IMR-90 (cell line): ENCODE measurements around the gene KCNQ2.

Experiments
- BHLHE40 ChIP-seq: fragments of 150-350 bp; IDR thresholded peaks from 2 replicates; pipeline ENCODE4 v1.6.1; 2016; ENCODE audit warnings: mild to moderate bottlenecking, low read depth, low read length
- CTCF ChIP-seq: conservative IDR thresholded peaks from 2 replicates; pipeline ENCODE4 v1.5.1; 2012; ENCODE audit warnings: mild to moderate bottlenecking, low read depth, low read length, improper control_type of control experiment
- POLR2A ChIP-seq: IDR thresholded peaks from 2 replicates; pipeline ENCODE4 v1.6.1; 2012; ENCODE audit warnings: mild to moderate bottlenecking, low read depth, low read length
- RCOR1 ChIP-seq: IDR thresholded peaks from 2 replicates; pipeline ENCODE4 v1.6.1; 2012; ENCODE audit warnings: mild to moderate bottlenecking, low read length, improper control_type of control experiment; ENCODE audit not compliant: insufficient replicate concordance
- USF2 ChIP-seq: fragments of 150-350 bp; IDR thresholded peaks from 2 replicates; pipeline ENCODE4 v1.6.1; 2017; ENCODE audit warnings: mild to moderate bottlenecking, antibody characterized with exemption, low read length, low read depth

DNA sequence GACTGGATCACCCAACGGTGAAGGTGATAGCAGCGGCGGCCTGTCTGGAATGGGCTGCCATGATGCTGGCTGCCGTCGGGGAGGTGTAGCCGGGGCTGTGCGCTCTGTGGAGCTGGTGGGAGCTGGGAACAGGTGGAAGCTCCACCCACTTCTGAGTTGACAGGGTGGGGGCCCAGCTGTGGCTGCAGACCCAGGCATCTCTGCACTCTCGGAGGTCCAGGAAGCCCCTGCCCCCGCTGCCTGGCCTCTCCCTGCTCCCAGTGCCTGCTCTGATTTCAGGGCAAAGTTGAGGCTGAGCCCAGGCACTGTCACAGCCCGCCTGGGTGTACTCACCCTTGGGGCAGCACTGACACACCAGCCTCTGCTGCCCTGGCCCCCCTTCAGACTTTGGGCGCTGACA is 93.2 kb downstream of the KCNQ2 start:
- TF ChIP-seq CTCF (no peak), POLR2A (no peak), USF2 (no peak), BHLHE40 (no peak), RCOR1 (no peak)
